Muscle layer of duodenum (tissue), 2 donors: ENCODE results near the gene MFAP4.

Experiments used
- H3K27ac ChIP-seq: one replicate; pipeline ENCODE4 v1.7.0; 2013; ENCODE audit warnings: mild to moderate bottlenecking, low read length
- H3K27me3 ChIP-seq: one replicate; pipeline ENCODE4 v1.7.0; 2013; ENCODE audit warnings: low read depth, mild to moderate bottlenecking, control low read depth, low read length
- H3K36me3 ChIP-seq, 2 donors: one replicate each; pipeline ENCODE4 v1.7.0; 2013; ENCODE audit warnings: low read length in 2 of 2, control low read depth in 1 of 2, mild to moderate bottlenecking in 1 of 2; ENCODE audit not compliant: insufficient read depth in 2 of 2, control insufficient read depth in 1 of 2
- H3K4me1 ChIP-seq, 2 donors: one replicate each; pipeline ENCODE4 v1.7.0; 2013; ENCODE audit warnings: low read length in 2 of 2, mild to moderate bottlenecking in 2 of 2, control low read depth in 1 of 2, moderate library complexity in 1 of 2; ENCODE audit not compliant: insufficient read depth in 2 of 2, control insufficient read depth in 1 of 2
- H3K4me3 ChIP-seq, 2 donors: one replicate each; pipeline ENCODE4 v1.7.0; 2013; ENCODE audit warnings: low read length in 2 of 2, low read depth in 1 of 2, mild to moderate bottlenecking in 1 of 2
- H3K9me3 ChIP-seq, 2 donors: one replicate each; pipeline ENCODE4 v1.7.0; 2013; ENCODE audit warnings: low read length in 2 of 2, control low read depth in 1 of 2, mild to moderate bottlenecking in 1 of 2; ENCODE audit not compliant: control insufficient read depth in 1 of 2
- donor health status: healthy.

MFAP4 gene, protein sequence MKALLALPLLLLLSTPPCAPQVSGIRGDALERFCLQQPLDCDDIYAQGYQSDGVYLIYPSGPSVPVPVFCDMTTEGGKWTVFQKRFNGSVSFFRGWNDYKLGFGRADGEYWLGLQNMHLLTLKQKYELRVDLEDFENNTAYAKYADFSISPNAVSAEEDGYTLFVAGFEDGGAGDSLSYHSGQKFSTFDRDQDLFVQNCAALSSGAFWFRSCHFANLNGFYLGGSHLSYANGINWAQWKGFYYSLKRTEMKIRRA

DNA sequence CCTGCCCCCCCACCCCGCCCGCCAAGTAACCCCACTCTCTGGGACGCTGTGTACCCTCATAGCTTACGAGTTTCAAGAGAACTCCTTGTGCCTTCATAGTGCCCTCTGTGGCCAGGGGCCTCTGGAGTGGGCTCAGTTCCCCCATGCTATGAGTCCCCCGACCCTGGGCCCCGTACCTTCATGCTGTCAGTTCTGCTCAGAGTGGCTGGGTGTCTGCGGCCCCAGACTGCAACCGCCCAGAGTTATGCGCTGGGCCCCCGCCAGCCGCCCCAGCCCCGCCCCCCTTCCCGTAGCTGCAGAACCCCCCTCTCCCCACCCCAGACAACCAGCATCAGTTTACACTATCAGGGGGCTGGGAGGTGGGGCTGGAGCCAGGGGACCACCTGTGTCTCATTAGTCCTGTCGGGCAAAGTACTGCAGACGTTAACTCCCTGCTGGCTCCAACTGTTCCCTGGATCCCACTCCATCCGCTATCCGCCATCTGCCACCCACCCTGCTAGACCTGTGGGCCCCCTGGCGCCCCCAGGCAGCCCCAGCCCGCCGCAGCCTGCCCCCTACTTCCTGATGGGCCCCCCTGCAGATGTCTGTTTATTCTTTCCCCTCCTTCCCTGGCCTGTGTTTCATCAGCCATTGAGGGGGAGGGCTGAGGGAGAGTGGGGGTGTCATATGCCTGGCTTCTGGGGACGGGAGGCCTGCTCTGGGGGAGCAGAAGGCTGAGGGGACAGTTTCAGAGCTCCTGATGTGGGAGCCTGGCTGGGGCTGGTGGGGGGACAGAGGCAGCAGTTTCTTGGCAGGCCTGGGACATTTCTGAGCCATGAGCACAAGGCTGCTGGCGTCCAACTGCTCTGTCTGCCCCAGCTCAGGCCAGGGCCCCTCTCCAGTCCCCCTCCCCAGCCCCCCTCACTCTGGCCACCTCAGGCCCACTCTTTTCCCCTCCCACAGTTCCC lies at the start of gene MFAP4:
Gene MFAP4 (minus strand): TSS at position 217 of the 947 bp plus-strand sequence. CDS start 35 bp downstream, at position 182.
- Histone ChIP-seq H3K36me3 (peaks cover 14 to 20% of the 10 kb centered on the region in 2 donors), H3K9me3 (no peaks in the 10 kb centered on the region), H3K4me1 (peaks cover 31 to 64% of the 10 kb centered on the region in 2 donors), H3K27ac (peak within 1 kb of the TSS; percentile 94), H3K27me3 (no peaks in the 10 kb centered on the region), H3K4me3 (peak within 1 kb of the TSS; percentile 39 to 58)

DNA sequence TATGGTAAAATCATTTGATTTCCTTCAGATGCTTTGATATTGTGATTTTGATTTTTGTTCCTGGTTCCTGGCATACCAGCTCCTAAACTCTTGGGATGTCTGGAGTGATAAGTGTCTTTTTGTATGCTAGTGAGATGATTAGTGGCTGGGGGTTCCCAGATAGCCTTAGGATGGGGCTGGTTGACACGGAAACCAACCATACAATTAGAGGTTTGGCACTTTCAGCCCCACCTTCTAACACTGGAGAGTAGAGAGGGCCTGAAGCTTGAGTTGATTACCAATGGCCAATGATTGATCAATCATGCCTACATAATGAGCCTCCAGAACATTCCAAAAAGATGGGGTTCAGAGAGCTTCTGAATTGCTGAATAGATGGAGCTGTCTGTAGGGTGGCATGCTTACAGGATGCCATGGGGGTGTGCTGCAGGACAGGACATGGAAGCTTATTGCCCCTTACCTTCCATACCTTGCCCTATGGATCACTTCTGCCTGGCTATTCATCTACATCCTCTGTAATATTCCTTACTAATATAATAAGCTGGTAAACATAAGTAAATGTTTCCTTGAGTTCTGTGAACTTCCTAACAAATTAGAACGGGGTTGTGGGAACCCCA lies 46.8 kb upstream of the MFAP4 start:
- no peaks in the 10 kb centered on the region for H3K9me3 ChIP-seq
- no peaks in the 10 kb centered on the region for H3K27me3 ChIP-seq
- H3K36me3 ChIP-seq, result no peaks in the 10 kb centered on the region
- no peak overlapping the region for H3K27ac ChIP-seq
- H3K4me1 ChIP-seq, result no peaks in the 10 kb centered on the region
- no peak overlapping the region for H3K4me3 ChIP-seq

DNA sequence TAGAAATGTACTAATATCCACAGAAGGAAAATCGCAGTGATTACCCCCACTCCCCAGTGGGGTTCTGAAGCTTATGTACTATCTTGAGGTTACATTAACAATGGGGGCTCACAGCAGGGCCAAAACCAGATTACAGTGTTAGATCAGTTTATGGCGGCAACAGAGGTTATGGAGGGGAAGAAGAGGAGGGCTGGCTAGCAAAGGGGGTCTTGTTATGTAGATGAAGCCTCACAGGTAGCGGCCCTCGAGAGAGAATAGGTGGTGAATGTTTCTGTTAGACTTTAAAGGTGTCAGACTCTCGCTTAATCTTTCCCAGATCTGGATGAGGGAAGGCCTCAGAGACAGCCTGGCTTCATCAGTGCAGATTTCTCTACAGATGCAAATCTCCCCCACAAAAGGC lies 46.3 kb upstream of the MFAP4 start:
- Histone ChIP-seq H3K9me3 (no peaks in the 10 kb centered on the region), H3K27me3 (no peaks in the 10 kb centered on the region), H3K4me1 (no peaks in the 10 kb centered on the region), H3K27ac (no peak overlapping the region), H3K4me3 (no peak overlapping the region), H3K36me3 (no peaks in the 10 kb centered on the region)

DNA sequence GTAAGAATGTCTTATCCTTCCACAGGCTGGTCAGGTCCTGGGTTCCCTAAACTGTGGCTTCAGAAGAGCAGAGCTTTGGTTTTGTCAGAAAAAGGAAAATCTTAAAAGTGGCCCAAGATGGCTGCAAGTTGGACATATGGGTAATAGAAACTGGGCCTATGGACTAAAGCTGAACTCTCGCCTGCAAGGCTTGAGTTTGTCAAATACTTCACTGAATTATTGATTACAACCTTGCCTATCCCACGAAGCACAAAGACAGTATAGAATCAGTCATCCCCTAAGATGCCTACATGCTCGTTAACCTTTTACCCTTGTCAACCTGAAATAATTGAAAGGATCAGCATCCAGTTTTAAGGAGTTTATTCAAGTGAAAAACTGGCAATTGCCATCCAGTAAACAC lies 44.7 kb upstream of the MFAP4 start:
- Histone ChIP-seq H3K9me3 (no peaks in the 10 kb centered on the region), H3K4me3 (no peak overlapping the region), H3K4me1 (no peaks in the 10 kb centered on the region), H3K27me3 (no peaks in the 10 kb centered on the region), H3K36me3 (no peaks in the 10 kb centered on the region), H3K27ac (no peak overlapping the region)

DNA sequence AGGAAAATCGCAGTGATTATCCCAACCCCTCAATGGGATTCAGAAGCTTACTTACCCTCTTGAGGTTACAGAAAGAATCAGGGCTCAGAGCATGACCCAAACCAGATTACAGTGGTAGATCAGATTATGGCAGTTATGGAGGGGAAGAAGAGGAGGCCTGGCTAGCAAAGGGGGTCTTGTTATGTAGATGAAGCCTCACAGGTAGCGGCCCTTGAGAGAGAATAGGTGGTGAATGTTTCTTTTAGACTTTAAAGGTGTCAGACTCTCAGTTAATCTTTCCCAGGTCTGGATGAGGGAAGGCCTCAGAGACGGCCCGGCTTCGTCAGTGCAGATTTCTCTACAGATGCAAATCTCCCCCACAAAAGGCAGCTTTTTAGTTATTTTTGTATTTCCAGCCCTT lies 39.6 kb upstream of the MFAP4 start:
- Histone ChIP-seq H3K36me3 (no peaks in the 10 kb centered on the region), H3K9me3 (no peaks in the 10 kb centered on the region), H3K27ac (no peak overlapping the region), H3K4me1 (peaks cover 0 to 13% of the 10 kb centered on the region in 2 donors), H3K4me3 (no peak overlapping the region), H3K27me3 (no peaks in the 10 kb centered on the region)

DNA sequence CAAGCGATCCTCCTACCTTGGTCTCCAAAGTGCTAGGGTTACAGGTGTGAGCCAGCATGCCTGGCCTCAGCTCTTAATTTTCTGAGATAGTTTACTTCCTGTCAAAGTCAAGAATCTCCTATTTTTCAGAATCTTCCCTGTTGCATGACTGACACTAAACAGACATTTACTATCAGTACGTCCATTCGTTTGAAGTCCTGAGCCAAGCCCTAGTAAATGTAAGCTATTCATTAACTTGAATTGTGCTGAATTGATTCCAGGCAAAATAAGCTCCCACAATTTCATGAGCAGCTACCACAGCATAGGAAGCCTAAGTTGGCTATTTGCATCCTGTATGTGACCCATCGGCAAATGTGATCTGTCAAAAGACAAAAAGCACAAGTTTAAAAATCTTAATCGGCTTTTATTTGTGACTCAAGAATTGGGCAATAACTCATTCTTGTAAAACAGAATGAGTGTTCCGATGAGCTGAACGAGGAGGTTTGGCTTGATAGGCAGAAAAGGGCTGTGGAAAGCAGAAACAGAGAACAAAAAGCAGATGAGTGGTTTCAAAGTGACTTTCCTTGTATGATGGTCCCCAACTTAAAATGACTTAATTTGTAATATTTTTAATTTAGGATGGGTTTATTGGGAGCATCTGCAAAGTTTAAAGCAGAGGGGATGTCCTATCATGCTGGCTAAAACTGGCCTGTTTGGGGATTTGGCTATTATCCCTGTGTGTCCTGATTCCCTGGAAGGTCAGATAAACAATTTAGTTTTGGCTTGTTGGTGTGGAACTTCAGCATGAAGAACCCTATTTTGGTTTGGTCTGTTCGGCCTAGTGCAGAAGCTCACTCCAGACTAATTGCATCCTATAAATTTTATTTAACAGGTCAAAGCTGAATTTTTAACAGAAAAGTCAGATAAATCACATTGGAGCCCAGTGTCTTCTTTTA lies 38.2 kb upstream of the MFAP4 start:
- Histone ChIP-seq H3K4me3 (no peak overlapping the region), H3K4me1 (peaks cover 0 to 13% of the 10 kb centered on the region in 2 donors), H3K9me3 (no peaks in the 10 kb centered on the region), H3K27me3 (no peaks in the 10 kb centered on the region), H3K27ac (no peak overlapping the region), H3K36me3 (no peaks in the 10 kb centered on the region)

DNA sequence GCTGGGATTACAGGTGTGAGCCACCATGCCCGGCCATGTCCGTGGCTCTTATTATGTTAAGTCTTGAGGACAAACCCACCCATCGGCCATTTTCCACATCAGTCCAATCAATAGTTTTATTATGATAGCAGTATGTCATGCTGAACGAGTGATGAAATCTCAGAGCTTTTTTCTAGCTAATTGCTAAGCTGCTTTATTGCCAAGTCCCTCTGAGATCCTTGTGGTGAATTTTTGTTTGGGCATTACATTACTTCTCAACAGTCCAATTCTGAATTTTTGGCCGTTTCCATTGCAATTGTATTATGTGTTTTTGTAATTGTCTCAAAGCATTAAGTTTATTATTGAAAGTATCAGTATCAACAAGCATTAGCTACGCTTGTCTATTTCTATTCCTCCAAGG lies 34.9 kb upstream of the MFAP4 start:
- H3K4me1 ChIP-seq, result peaks cover 0 to 13% of the 10 kb centered on the region in 2 donors
- H3K9me3 ChIP-seq, result no peaks in the 10 kb centered on the region
- no peaks in the 10 kb centered on the region for H3K27me3 ChIP-seq
- H3K4me3 ChIP-seq, result no peak overlapping the region
- no peaks in the 10 kb centered on the region for H3K36me3 ChIP-seq
- H3K27ac ChIP-seq, result no peak overlapping the region

DNA sequence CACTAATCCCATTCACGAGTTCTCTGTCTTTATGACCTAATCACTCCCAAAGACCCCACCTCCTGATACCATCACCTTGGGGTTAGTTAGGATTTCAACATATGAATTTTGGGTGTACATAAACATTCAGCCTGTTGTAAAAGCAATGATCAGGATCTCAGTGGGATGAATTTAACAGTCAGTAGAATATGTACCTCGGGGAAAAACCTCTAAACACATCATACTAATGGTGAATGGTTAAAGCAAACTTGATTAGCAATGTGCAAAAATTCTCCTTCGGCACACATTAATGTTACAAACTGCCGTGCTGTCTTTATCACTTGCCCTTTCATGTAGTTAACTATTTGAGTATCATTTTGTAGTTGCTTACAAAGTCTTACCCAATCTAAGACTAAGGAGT lies 34.2 kb upstream of the MFAP4 start:
- H3K4me1 ChIP-seq, result peaks cover 0 to 11% of the 10 kb centered on the region in 2 donors
- H3K9me3 ChIP-seq, result no peaks in the 10 kb centered on the region
- H3K4me3 ChIP-seq, result no peak overlapping the region
- H3K27me3 ChIP-seq, result no peaks in the 10 kb centered on the region
- H3K27ac ChIP-seq, result no peak overlapping the region
- no peaks in the 10 kb centered on the region for H3K36me3 ChIP-seq

DNA sequence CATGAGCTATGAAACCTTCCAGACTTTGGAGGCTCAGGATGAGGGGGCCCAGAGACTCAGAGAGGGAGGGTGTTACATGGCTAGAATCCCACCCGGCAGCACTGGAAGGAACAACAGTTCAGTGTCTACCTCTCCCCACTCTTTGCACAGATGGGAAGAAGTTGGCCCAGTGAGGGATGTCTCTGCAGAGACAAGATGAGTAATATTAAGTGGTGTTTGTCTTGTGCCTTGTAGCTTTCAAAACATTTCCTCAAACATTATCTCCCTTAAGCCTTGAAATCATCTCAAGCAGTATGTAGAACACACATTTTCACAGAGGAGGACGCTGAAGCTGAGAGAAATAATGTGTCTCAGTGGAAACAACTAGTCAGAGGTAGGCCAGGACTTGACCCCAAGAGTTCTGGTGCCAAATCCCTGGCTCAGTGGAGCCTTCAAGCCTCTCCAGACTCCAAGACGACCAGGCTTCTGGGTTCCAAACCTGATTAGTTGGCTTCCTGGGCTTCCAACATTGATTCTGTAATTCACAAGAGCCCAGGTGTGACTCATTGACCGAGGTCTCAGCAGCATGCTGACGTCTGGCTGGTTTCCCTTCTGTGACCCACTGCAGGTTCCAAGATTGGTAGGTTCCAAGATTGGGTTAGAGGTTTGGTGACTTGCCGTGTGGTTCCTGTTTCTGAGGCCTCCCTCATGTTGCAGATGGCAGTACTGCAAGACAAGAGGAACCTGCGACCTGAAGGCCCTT lies 31.4 kb upstream of the MFAP4 start:
- Histone ChIP-seq H3K27me3 (no peaks in the 10 kb centered on the region), H3K4me3 (no peak overlapping the region), H3K36me3 (peaks cover 0 to 10% of the 10 kb centered on the region in 2 donors), H3K27ac (no peak overlapping the region), H3K4me1 (no peaks in the 10 kb centered on the region), H3K9me3 (no peaks in the 10 kb centered on the region)

DNA sequence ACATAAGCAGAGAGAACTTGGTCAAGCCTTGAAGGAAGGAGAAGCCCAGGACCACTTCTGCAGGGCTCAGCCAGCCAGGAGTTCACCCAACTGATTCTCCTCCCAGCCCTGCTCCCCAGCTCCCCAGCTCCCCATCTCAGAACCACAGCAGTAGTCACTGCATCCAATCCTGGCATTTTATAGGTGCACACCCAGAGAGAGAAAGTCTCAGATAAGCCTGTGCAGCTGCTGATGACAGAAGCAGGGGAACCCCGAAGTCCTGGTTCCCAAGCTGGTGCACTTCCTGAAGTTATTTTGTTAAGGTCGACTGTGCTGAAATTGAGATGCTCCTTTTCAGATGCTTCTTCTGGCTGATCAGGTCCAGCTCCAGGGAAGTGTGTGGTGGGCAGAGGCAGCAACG lies 30.6 kb upstream of the MFAP4 start:
- peaks cover 0 to 10% of the 10 kb centered on the region in 2 donors for H3K36me3 ChIP-seq
- no peak overlapping the region for H3K4me3 ChIP-seq
- no peaks in the 10 kb centered on the region for H3K4me1 ChIP-seq
- H3K9me3 ChIP-seq, result no peaks in the 10 kb centered on the region
- H3K27me3 ChIP-seq, result no peaks in the 10 kb centered on the region
- H3K27ac ChIP-seq, result no peak overlapping the region
